ENCODE results near the gene CD82. TPM values are rescaled to one million over a fixed set of nuclear protein-coding genes. Genes with fewer than 3 reads are reported as not detected.

Gene CD82
- total RNA-seq, 1 experiment from 2014 or later, result 30.7 TPM

- H3K9me2 ChIP-seq (ENCODE audit: insufficient read depth), result no peaks in the 10 kb centered on the region
- CTCF ChIA-PET, result no interaction called here
- H2AFZ ChIP-seq, result no peak overlapping the region
- no peaks in the 10 kb centered on the region for H3K36me3 ChIP-seq (ENCODE audit: low read depth)
- peaks cover 13% of the 10 kb centered on the region for H3F3A ChIP-seq (ENCODE audit: insufficient read depth, low read depth)
- no peak for TF ChIP-seq CTCF (conservative IDR thresholded peaks at IDR 0.05)
- TF ChIP-seq EZH2 (IDR thresholded peaks at IDR 0.05; ENCODE audit: low read depth), result no peak
- no peaks in the 10 kb centered on the region for H3K79me2 ChIP-seq (ENCODE audit: low read depth)
- H3K27me3 ChIP-seq (ENCODE audit: insufficient read depth, low read depth), result no peaks in the 10 kb centered on the region
- H4K20me1 ChIP-seq (ENCODE audit: insufficient read depth), result no peaks in the 10 kb centered on the region
- no peaks in the 10 kb centered on the region for H3K9me3 ChIP-seq (ENCODE audit: insufficient read depth, low read depth)
- H3K4me2 ChIP-seq, result no peak overlapping the region
- no peak for DNase-seq
- intact Hi-C loops (cut with micrococcal nuclease; ENCODE audit: unreplicated experiment), result no loop called here
- no TSS peak for BruUV-seq (replicated peaks)
- H3K4me3 ChIP-seq, result no peak overlapping the region
- peak overlapping the region; percentile 89; the same call in 1 of the 2 replicates for H3K27ac ChIP-seq
- POLR2A ChIA-PET (ENCODE audit: unreplicated experiment), result no interaction called here
- peaks cover 51% of the 10 kb centered on the region for H3K4me1 ChIP-seq (replicated peaks; ENCODE audit: insufficient read depth)
These were observed 12.8 kb downstream of the CD82 start for GRCh38 chr11:44578279-44578678.

- no peaks in the 10 kb centered on the region for H3K27me3 ChIP-seq (ENCODE audit: insufficient read depth, low read depth)
- no peak overlapping the region for H3K4me2 ChIP-seq
- H3K4me3 ChIP-seq, result no peak overlapping the region
- ChIA-PET CTCF (no interaction called here), POLR2A (ENCODE audit: unreplicated experiment) (no interaction called here)
- no peaks in the 10 kb centered on the region for H3K36me3 ChIP-seq (ENCODE audit: low read depth)
- H3F3A ChIP-seq (ENCODE audit: insufficient read depth, low read depth), result peaks cover 15% of the 10 kb centered on the region
- DNase-seq, result peak in 1 of 2 experiments; percentile 45
- no peak overlapping the region for H2AFZ ChIP-seq
- H4K20me1 ChIP-seq (ENCODE audit: insufficient read depth), result no peaks in the 10 kb centered on the region
- BruUV-seq (replicated peaks), result no TSS peak
- no peaks in the 10 kb centered on the region for H3K9me2 ChIP-seq (ENCODE audit: insufficient read depth)
- H3K27ac ChIP-seq, result no peak overlapping the region
- intact Hi-C loops (cut with micrococcal nuclease; ENCODE audit: unreplicated experiment), result no loop called here
- H3K79me2 ChIP-seq (ENCODE audit: low read depth), result no peaks in the 10 kb centered on the region
- no peaks in the 10 kb centered on the region for H3K9me3 ChIP-seq (ENCODE audit: insufficient read depth, low read depth)
- TF ChIP-seq CTCF (conservative IDR thresholded peaks at IDR 0.05) (no peak), EZH2 (IDR thresholded peaks at IDR 0.05; ENCODE audit: low read depth) (no peak)
- peaks cover 46% of the 10 kb centered on the region for H3K4me1 ChIP-seq (replicated peaks; ENCODE audit: insufficient read depth)
These were observed 13.9 kb downstream of the CD82 start for GRCh38 chr11:44579302-44579761.

- no TSS peak for BruUV-seq (replicated peaks)
- H3K79me2 ChIP-seq (ENCODE audit: low read depth), result no peaks in the 10 kb centered on the region
- no peak for TF ChIP-seq CTCF (conservative IDR thresholded peaks at IDR 0.05)
- TF ChIP-seq EZH2 (IDR thresholded peaks at IDR 0.05; ENCODE audit: low read depth), result no peak
- DNase-seq, result no peak
- POLR2A ChIA-PET (ENCODE audit: unreplicated experiment), result interaction anchor here (0.5 to 0.6 kb wide), 2 partner anchors 31 to 455 kb away, joined by 3 read pairs; no protein-coding TSS in a partner anchor
- H4K20me1 ChIP-seq (ENCODE audit: insufficient read depth), result no peaks in the 10 kb centered on the region
- intact Hi-C loops (cut with micrococcal nuclease; ENCODE audit: unreplicated experiment), result no loop called here
- H3K27ac ChIP-seq, result no peak overlapping the region
- H3K4me2 ChIP-seq, result no peak overlapping the region
- no peaks in the 10 kb centered on the region for H3K9me3 ChIP-seq (ENCODE audit: insufficient read depth, low read depth)
- peaks cover 41% of the 10 kb centered on the region for H3K4me1 ChIP-seq (replicated peaks; ENCODE audit: insufficient read depth)
- no peak overlapping the region for H3K4me3 ChIP-seq
- peaks cover 10% of the 10 kb centered on the region for H3F3A ChIP-seq (ENCODE audit: insufficient read depth, low read depth)
- H3K36me3 ChIP-seq (ENCODE audit: low read depth), result no peaks in the 10 kb centered on the region
- H3K9me2 ChIP-seq (ENCODE audit: insufficient read depth), result no peaks in the 10 kb centered on the region
- CTCF ChIA-PET, result no interaction called here
- H3K27me3 ChIP-seq (ENCODE audit: insufficient read depth, low read depth), result no peaks in the 10 kb centered on the region
- no peak overlapping the region for H2AFZ ChIP-seq
These were observed 15.2 kb downstream of the CD82 start for GRCh38 chr11:44580701-44581100.
